Glutamatergic neuron (in vitro differentiated cells): ENCODE measurements around the gene OLAH. TPM values are rescaled to one million over a fixed set of nuclear protein-coding genes. Genes with fewer than 3 reads are reported as not detected.
"Not testable (repeated sequence)": the region's sequence is repeated elsewhere in the genome, so short reads cannot be mapped to it uniquely, and the experiment has no call there.

Source experiments
- DNase-seq: peaks from one replicate; pipeline ENCODE4 v3.0.0; 2022
- H3K27ac Mint-ChIP-seq: one replicate; pipeline ENCODE4 v1.8.0; 2020; ENCODE audit warnings: mild to moderate bottlenecking, mixed read lengths, inconsistent platforms; ENCODE audit not compliant: unreplicated experiment
- H3K27me3 Mint-ChIP-seq: one replicate; pipeline ENCODE4 v1.8.0; 2020; ENCODE audit warnings: mild to moderate bottlenecking, moderate library complexity, mixed read lengths, inconsistent platforms; ENCODE audit not compliant: unreplicated experiment
- H3K36me3 Mint-ChIP-seq: one replicate; pipeline ENCODE4 v1.8.0; 2020; ENCODE audit warnings: mild to moderate bottlenecking, mixed read lengths, inconsistent platforms; ENCODE audit not compliant: unreplicated experiment
- H3K4me1 Mint-ChIP-seq: one replicate; pipeline ENCODE4 v1.8.0; 2020; ENCODE audit warnings: mild to moderate bottlenecking, low read depth, mixed read lengths, inconsistent platforms; ENCODE audit not compliant: unreplicated experiment
- H3K4me3 Mint-ChIP-seq: one replicate; pipeline ENCODE4 v1.8.0; 2020; ENCODE audit warnings: mild to moderate bottlenecking, mixed read lengths, inconsistent platforms; ENCODE audit not compliant: unreplicated experiment
- H3K9me3 Mint-ChIP-seq: one replicate; pipeline ENCODE4 v1.8.0; 2020; ENCODE audit warnings: mild to moderate bottlenecking, moderate library complexity, mixed read lengths, inconsistent platforms; ENCODE audit not compliant: unreplicated experiment
- CTCF ChIP-seq: fragments of 200-600 bp; sonication (generic); IDR thresholded peaks from one replicate; pipeline ENCODE4 v1.5.0; 2021; ENCODE audit not compliant: partially characterized antibody, unreplicated experiment
- long read RNA-seq: library from polyadenylated mRNA; unstranded; transcript quantifications from one replicate; pipeline ENCODE4 v2.0.0, GENCODE V29; 2020; ENCODE audit not compliant: unreplicated experiment
- total RNA-seq: library from RNA; stranded (reverse); fragmentation: NEBNext Ultra II Directional; extraction: Animal tissue kit (Norgen Biotek cat#: 25700); gene quantifications from one replicate; pipeline ENCODE4 v1.2.1, GENCODE V29; 2021; ENCODE audit not compliant: unreplicated experiment

The OLAH gene
- not detected for total RNA-seq
- long read RNA-seq = 0 reads

GRCh38 chr10:15043674-15044073, at the start of gene OLAH:
Gene OLAH (plus strand): TSS chr10:15043943. CDS start chr10:15047289, 3,346 bp downstream.
- H3K36me3 Mint-ChIP-seq = peaks cover under 1% of the 10 kb centered on the region
- H3K4me1 Mint-ChIP-seq = no peaks in the 10 kb centered on the region
- H3K9me3 Mint-ChIP-seq = no peaks in the 10 kb centered on the region
- no peak within 1 kb of the TSS for H3K27ac Mint-ChIP-seq
- H3K27me3 Mint-ChIP-seq = peaks cover 2% of the 10 kb centered on the region
- TF ChIP-seq CTCF = no peak
- no peak within 1 kb of the TSS for H3K4me3 Mint-ChIP-seq
- no peak for DNase-seq

- peaks cover 6% of the 10 kb centered on the region for H3K36me3 Mint-ChIP-seq
- H3K9me3 Mint-ChIP-seq = peaks cover 5% of the 10 kb centered on the region
These were observed 47.7 kb upstream of the OLAH start for GRCh38 chr10:14995964-14996565.

GRCh38 chr10:15013530-15013929, 30.2 kb upstream of the OLAH start:
- H3K4me1 Mint-ChIP-seq = not testable (repeated sequence)

More at GRCh38 chr10:14995964-14996565, 47.7 kb upstream of the OLAH start:
- TF ChIP-seq CTCF = no peak
- no peak overlapping the region for H3K4me3 Mint-ChIP-seq
- H3K27me3 Mint-ChIP-seq = no peaks in the 10 kb centered on the region
- DNase-seq = no peak
- no peaks in the 10 kb centered on the region for H3K4me1 Mint-ChIP-seq
- no peak overlapping the region for H3K27ac Mint-ChIP-seq

GRCh38 chr10:15015451-15015850, 28.3 kb upstream of the OLAH start:
- Mint-ChIP-seq H3K9me3 (peaks cover 3% of the 10 kb centered on the region), H3K36me3 (no peaks in the 10 kb centered on the region), H3K4me1 (peaks cover 2% of the 10 kb centered on the region), H3K4me3 (no peak overlapping the region), H3K27ac (no peak overlapping the region), H3K27me3 (peaks cover 2% of the 10 kb centered on the region)
- TF ChIP-seq CTCF = no peak
- no peak for DNase-seq

More at GRCh38 chr10:15013530-15013929, 30.2 kb upstream of the OLAH start:
- DNase-seq, H3K4me3 Mint-ChIP-seq, H3K27me3 Mint-ChIP-seq, H3K27ac Mint-ChIP-seq, H3K9me3 Mint-ChIP-seq, H3K36me3 Mint-ChIP-seq: not testable (repeated sequence)

- H3K9me3 Mint-ChIP-seq, H3K27ac Mint-ChIP-seq, DNase-seq, H3K27me3 Mint-ChIP-seq, H3K4me1 Mint-ChIP-seq, H3K36me3 Mint-ChIP-seq, H3K4me3 Mint-ChIP-seq: not testable (repeated sequence)
These were observed 22.8 kb upstream of the OLAH start for GRCh38 chr10:15020966-15021365.

- not testable (repeated sequence) for H3K27ac Mint-ChIP-seq
These were observed 20.7 kb upstream of the OLAH start for GRCh38 chr10:15023079-15023478.

GRCh38 chr10:15024017-15025004, 19.4 kb upstream of the OLAH start:
- H3K27ac Mint-ChIP-seq, H3K36me3 Mint-ChIP-seq, H3K9me3 Mint-ChIP-seq, H3K27me3 Mint-ChIP-seq, H3K4me3 Mint-ChIP-seq, H3K4me1 Mint-ChIP-seq, DNase-seq: not testable (repeated sequence)

More at GRCh38 chr10:15023079-15023478, 20.7 kb upstream of the OLAH start:
- not testable (repeated sequence) for H3K36me3 Mint-ChIP-seq, H3K4me3 Mint-ChIP-seq, H3K9me3 Mint-ChIP-seq, H3K4me1 Mint-ChIP-seq, H3K27me3 Mint-ChIP-seq, DNase-seq

GRCh38 chr10:15025040-15025439, 18.7 kb upstream of the OLAH start:
- not testable (repeated sequence) for H3K27me3 Mint-ChIP-seq, H3K36me3 Mint-ChIP-seq, H3K4me1 Mint-ChIP-seq, DNase-seq, H3K27ac Mint-ChIP-seq, H3K9me3 Mint-ChIP-seq, H3K4me3 Mint-ChIP-seq
